ENCODE data around the gene PI4KA. TPM values are rescaled to one million over a fixed set of nuclear protein-coding genes. Genes with fewer than 3 reads are reported as not detected.

The PI4KA gene
- total RNA-seq, 1 experiment from 2014 or later = 40.0 TPM

DNA sequence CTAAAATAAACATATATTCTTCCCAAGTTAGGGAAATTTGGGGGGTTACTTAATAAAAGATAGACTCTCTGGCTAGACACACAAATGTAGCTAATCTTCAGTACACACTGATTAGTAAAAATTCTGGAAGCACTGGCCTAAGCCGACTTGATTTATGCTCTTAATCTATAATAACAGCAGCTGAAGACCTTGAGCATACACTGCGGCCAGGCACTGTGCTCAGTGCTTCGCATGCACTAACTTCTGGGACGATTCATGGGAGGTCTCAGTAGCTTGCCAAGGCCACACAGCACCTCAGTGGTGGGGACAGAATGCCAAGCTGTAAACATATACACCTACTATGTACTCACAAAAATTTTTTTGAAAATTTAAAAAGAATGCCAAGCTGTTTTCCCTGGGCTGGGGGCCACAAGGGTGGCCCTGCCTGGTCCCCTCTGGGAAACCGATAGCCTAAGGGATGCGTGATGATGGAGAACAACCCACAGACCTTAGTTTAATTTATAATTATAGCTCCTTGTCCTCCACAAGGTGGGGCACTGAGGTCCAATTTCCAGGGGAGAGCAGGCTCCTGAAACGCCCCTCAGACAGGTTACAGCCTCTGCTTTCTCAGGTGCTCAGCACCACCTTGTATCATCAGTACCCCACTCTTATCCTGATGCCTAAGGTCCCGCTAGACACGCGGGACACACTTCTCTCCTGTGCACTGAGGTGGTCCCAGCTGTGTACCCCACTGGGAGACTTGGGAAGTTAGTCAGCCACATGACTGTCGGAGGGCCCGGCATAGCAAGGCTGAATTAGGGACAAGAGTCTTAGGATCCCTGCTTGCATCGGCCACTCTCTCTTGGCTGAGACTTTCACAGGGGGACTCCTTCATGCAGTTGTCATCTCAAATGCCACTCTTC, 64.6 kb downstream of the PI4KA start:
- no peak for DNase-seq (ENCODE audit: low read depth)

GRCh38 chr22:20792966-20793728, 65.5 kb downstream of the PI4KA start:
- no peak for DNase-seq (ENCODE audit: low read depth)

DNA sequence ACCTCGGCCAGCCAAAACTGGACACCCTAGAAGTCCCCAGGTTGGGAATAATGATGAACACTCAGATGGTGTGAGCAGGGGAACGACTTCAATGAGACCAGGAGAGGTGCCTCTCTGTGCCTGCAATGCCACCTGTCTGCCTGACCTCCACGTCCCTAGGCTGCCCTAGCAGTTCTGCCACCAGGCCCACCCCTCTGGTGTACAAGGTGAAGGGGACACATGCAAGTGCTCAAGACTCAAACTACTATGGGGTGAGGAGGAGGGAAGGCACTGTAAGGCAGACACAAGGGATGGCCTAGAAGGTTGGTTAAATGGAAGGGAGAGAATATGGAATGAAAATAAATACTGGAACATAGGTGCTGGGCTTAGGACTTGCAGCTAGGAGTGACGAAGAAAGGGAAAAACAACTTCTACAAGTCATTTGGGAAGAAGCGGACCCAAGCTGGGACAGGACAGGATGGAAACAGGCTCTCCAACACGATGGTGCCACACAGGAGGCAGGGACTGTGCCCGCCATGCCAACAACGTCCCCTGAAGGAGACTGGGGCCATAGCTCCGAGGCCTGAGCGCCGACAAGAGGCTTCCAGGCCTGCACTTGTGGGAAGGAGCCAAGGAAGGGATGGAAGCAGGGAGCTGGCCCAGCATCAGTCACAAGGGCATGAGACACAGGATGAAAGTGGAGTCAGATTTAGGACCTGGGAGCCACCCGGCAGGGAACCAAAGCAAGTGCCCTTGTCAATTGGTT, 66.2 kb downstream of the PI4KA start:
- DNase-seq (ENCODE audit: low read depth) = no peak

GRCh38 chr22:20788627-20789344, 69.8 kb downstream of the PI4KA start:
- DNase-seq (ENCODE audit: low read depth) = no peak

- DNase-seq (ENCODE audit: low read depth) = no peak
These were observed 70.6 kb downstream of the PI4KA start for GRCh38 chr22:20787746-20788626.

GRCh38 chr22:20787223-20787622, 71.4 kb downstream of the PI4KA start:
- no peak for DNase-seq (ENCODE audit: low read depth)

DNA sequence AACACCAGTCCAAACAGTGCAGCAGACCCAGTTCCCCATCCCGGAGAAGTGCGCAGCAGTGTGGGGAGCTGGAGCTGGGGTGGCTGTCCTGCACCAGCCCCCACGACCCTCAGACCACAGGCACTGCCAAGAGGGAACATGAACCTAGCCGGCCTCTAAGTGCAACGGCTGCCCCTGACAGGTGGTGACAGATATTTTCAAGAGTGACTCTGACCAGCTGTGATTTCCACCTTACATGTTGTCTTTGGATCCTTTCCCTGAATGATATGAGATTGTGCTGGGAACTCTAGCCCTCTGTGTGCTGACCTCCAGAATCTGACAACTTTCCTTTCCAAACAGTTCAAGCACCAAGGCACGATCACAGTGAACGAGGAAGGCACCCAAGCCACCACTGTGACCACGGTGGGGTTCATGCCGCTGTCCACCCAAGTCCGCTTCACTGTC, 72.1 kb downstream of the PI4KA start:
- DNase-seq (ENCODE audit: low read depth) = no peak

GRCh38 chr22:20786048-20786447, 72.6 kb downstream of the PI4KA start:
- no peak for DNase-seq (ENCODE audit: low read depth)

GRCh38 chr22:20785415-20785814, 73.2 kb downstream of the PI4KA start:
- no peak for DNase-seq (ENCODE audit: low read depth)

DNA sequence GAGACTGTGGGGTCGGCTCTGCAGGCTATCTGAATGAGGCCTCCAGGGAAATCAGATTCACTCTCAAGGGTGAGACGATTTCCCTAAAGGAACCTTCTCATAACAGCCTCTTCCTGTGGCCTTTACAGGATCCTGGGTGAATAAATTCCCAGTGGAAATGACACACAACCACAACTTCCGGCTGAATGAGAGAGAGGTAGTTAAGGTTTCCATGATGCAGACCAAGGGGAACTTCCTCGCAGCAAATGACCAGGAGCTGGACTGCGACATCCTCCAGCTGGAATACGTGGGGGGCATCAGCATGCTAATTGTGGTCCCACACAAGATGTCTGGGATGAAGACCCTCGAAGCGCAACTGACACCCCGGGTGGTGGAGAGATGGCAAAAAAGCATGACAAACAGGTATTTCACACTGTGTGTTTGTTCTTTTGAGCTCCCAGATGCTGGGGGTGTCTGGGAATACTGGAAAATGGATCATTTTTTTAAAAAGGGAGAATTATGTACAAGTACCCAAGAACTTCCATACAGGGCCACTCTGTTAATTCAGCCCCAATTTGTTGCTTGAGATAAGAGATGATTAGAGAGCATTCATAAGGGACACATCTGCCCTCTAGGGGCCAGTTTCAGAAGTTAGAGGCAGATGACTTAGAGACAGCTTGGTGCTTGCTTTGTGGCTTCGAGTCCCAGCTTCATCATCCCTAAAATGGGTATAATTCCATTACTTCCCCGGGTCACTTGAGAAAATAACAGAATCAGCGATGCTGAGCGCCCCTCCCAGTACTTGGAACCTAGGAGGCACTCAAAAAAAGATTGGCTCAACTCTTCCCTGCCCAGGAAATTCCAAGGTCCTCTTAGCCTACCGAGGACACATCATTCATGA, 74.5 kb downstream of the PI4KA start:
- peak; percentile 83 for DNase-seq (ENCODE audit: low read depth)

GRCh38 chr22:20783300-20783673, 75.3 kb downstream of the PI4KA start:
- no peak for DNase-seq (ENCODE audit: low read depth)

GRCh38 chr22:20782596-20783299, 75.9 kb downstream of the PI4KA start:
- DNase-seq (ENCODE audit: low read depth) = no peak

DNA sequence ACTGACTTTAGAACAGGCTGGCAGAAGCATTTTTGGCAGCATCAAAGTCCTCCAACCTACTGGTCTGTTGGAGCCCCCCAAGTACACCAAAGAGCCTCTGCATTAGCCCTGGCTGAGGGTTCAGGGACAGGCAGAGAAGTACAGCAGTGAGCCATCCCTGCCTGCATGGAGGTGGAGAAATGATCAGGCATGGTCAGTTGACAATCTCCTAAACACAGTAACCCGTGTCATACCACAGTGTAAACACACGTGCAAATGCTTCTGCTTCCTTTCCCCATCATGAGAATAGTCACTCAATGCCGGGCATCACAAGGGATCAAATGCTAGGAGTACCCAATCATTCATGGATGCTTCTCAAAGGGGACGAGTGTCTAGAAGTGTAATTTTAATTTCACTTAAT, 76.5 kb downstream of the PI4KA start:
- DNase-seq (ENCODE audit: low read depth) = no peak

- no peak for DNase-seq (ENCODE audit: low read depth)
These were observed 77.2 kb downstream of the PI4KA start for GRCh38 chr22:20781272-20781990.

- DNase-seq (ENCODE audit: low read depth) = peak; percentile 15
These were observed 78.8 kb downstream of the PI4KA start for GRCh38 chr22:20779818-20780158.

GRCh38 chr22:20779014-20779817, 79.4 kb downstream of the PI4KA start:
- no peak for DNase-seq (ENCODE audit: low read depth)

Measured in LHCN-M2 (cell line).